SU-DHL-6 (cell line): ENCODE data around the gene GTF3C1.

ENCODE experiments used
- EZH2phosphoT487 ChIP-seq: fragments of 200-600 bp; sonication (generic), shearing (Covaris generic); conservative IDR thresholded peaks from 2 replicates; pipeline ENCODE4 v1.6.1; 2018; ENCODE audit warnings: mild to moderate bottlenecking, antibody characterized with exemption, low read length, moderate library complexity, mixed read lengths
- TF ChIP-seq, protein P1 (sequence below): fragments of 200-600 bp; sonication (generic); IDR thresholded peaks from one replicate; pipeline ENCODE4 v1.5.1; 2017; ENCODE audit warnings: antibody characterized with exemption, mild to moderate bottlenecking, low read length, moderate library complexity; ENCODE audit not compliant: insufficient read depth, poor library complexity, severe bottlenecking

DNA sequence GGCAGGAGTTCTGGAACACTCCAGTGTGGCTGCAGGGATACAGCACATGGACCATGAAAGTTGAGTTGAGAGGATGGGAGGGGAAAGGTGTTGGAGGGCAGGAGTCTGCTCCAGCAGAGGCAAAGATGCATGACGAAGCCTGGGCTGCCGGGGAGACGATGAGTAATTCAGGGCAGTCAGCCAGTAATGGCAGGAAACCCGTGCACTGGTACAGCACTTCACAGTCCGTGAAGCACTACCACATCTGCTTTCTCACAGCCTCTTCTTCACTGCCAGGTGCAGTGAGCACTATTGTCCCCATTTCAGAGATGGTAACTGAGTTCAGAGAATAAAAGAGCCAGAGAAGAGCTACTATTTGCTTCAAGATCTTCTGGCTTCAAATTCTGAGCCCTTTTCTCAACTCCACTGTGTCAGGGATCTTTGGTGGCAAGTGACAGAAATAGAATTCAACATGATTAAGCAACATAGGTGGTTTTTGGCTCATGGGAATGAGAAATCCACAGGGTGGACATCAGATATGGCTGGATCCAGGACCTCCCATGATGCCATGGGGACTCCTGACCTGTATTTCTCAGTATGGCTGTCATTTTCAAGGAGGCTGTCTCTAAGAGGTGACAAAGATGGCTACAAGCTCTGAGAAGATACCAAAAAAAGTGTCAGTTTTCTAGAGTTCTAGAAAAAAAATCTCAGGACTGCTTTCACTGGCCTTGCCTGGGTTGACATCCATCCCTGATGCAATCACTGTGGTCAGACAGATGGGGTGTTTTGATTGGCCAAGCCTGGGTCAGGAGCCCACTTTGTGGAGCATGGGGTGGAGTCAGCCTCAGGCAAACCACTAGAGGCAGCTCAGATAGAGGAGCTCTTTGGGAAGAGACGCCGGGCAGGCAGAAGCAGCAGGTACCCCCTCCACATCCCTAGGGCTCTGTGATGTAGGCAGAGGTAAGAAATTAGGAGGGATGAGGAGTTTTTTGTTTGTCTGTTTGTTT is 123.0 kb downstream of the GTF3C1 start:
- TF ChIP-seq, protein P1, sequence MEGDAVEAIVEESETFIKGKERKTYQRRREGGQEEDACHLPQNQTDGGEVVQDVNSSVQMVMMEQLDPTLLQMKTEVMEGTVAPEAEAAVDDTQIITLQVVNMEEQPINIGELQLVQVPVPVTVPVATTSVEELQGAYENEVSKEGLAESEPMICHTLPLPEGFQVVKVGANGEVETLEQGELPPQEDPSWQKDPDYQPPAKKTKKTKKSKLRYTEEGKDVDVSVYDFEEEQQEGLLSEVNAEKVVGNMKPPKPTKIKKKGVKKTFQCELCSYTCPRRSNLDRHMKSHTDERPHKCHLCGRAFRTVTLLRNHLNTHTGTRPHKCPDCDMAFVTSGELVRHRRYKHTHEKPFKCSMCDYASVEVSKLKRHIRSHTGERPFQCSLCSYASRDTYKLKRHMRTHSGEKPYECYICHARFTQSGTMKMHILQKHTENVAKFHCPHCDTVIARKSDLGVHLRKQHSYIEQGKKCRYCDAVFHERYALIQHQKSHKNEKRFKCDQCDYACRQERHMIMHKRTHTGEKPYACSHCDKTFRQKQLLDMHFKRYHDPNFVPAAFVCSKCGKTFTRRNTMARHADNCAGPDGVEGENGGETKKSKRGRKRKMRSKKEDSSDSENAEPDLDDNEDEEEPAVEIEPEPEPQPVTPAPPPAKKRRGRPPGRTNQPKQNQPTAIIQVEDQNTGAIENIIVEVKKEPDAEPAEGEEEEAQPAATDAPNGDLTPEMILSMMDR = no peak
- TF ChIP-seq EZH2phosphoT487 = no peak
